ENCODE results near the gene GAA. TPM values are rescaled to one million over a fixed set of nuclear protein-coding genes. Genes with fewer than 3 reads are reported as not detected.

The GAA gene
- total and polyA plus RNA-seq, 2 of the 13 experiments (the other 11 are each of a cell fraction or from before 2014, with no cell fraction given) = 21.6 to 36.4 TPM

GRCh38 chr17:80068301-80069222 lies 32.8 kb upstream of the GAA start (continued):
- TF ChIP-seq HOXA7 (CRISPR knock-in tag; IDR thresholded peaks at IDR 0.05) = no peak
- 0 out of 2 replicates have a peak, but pooled peaks have one; percentile 58 for TF ChIP-seq ZFP82 (CRISPR knock-in tag; IDR thresholded peaks at IDR 0.05; ENCODE audit: borderline replicate concordance)
- no peak for TF ChIP-seq SETDB1 (CRISPR knock-in tag; IDR thresholded peaks at IDR 0.05; ENCODE audit: borderline replicate concordance)
- TF ChIP-seq ZNF788 (CRISPR knock-in tag; IDR thresholded peaks at IDR 0.05; ENCODE audit: borderline replicate concordance) = no peak
- no peak for TF ChIP-seq SP1 (IDR thresholded peaks at IDR 0.05)
- no peak; the same call in 1 of the 2 replicates for TF ChIP-seq SP1 (CRISPR knock-in tag; IDR thresholded peaks at IDR 0.05)
- TF ChIP-seq TP53 (CRISPR knock-in tag; conservative IDR thresholded peaks at IDR 0.05) = no peak
- no peak for TF ChIP-seq ETS1 (CRISPR knock-in tag; IDR thresholded peaks at IDR 0.05)
- peak; percentile 12; the same call in 1 of the 2 replicates for TF ChIP-seq ZBTB38 (CRISPR knock-in tag; IDR thresholded peaks at IDR 0.05)
- TF ChIP-seq EP300 (IDR thresholded peaks at IDR 0.05; ENCODE audit: low read depth in 2 of 2, low read length in 2 of 2) = peak; percentile 40 to 47; a peak in 2 of 4 replicates
- TF ChIP-seq EP300 (CRISPR knock-in tag; IDR thresholded peaks at IDR 0.05; ENCODE audit: borderline replicate concordance) = peak; percentile 40; the same call in 1 of the 2 replicates
- TF ChIP-seq ZNF567 (CRISPR knock-in tag; IDR thresholded peaks at IDR 0.05; ENCODE audit: borderline replicate concordance) = no peak
- TF ChIP-seq ARID2 (CRISPR knock-in tag; IDR thresholded peaks at IDR 0.05; ENCODE audit: borderline replicate concordance) = no peak
- TF ChIP-seq TEAD3 (CRISPR knock-in tag; optimal IDR thresholded peaks at IDR 0.05; ENCODE audit: borderline replicate concordance) = peak; percentile 24
- no peak for TF ChIP-seq DMTF1 (CRISPR knock-in tag; IDR thresholded peaks at IDR 0.05)
- TF ChIP-seq PITX1 (CRISPR knock-in tag; IDR thresholded peaks at IDR 0.05) = peak; percentile 63
- no peak; the same call in 1 of the 2 replicates for TF ChIP-seq ARNT2 (CRISPR knock-in tag; IDR thresholded peaks at IDR 0.05; ENCODE audit: low read depth)
- no peak for TF ChIP-seq BATF2 (CRISPR knock-in tag; IDR thresholded peaks at IDR 0.05)
- no peak for TF ChIP-seq ZNF260 (CRISPR knock-in tag; IDR thresholded peaks at IDR 0.05; ENCODE audit: borderline replicate concordance, low read depth)
- peak; percentile 73 for TF ChIP-seq SALL1 (CRISPR knock-in tag; IDR thresholded peaks at IDR 0.05)

Measured in HepG2 (cell line).